HEK293 (cell line): ENCODE data around the gene TBC1D22A.

Experiments used
- CTCF ChIA-PET: fragments of 350-600 bp; formaldehyde crosslinking; extraction: SDS; loops from one replicate; lab custom pipeline; 2021; ENCODE audit warnings: antibody characterized with exemption; lab: Yijun Ruan, JAX
- POLR2A ChIA-PET: fragments of 300-600 bp; formaldehyde crosslinking; extraction: SDS; loops from one replicate; lab custom pipeline; 2020; ENCODE audit warnings: antibody characterized with exemption, inconsistent platforms; lab: Yijun Ruan, JAX
- H3K27ac ChIP-seq: fragments of 200-500 bp; sonication (Bioruptor generic); 2 replicates; pipeline ENCODE4 v1.5.1; 2014; ENCODE audit warnings: low read depth, low read length, control low read depth, inconsistent platforms; ENCODE audit errors: extremely low read depth
- H3K36me3 ChIP-seq, 2 experiments: fragments of 200-500 bp in 1 of 2; sonication (Bioruptor generic) in 1 of 2; 1 replicate in 1 of 2; 2 replicates in 1 of 2; pipeline ENCODE4 v1.5.1; 2014 to 2017; ENCODE audit warnings: inconsistent platforms in 2 of 2, low read length in 2 of 2; ENCODE audit not compliant: control insufficient read depth in 2 of 2, insufficient read depth in 1 of 2
- H3K4me1 ChIP-seq: fragments of 200-500 bp; sonication (Bioruptor generic); 2 replicates; pipeline ENCODE4 v1.5.1; 2014; ENCODE audit warnings: mild to moderate bottlenecking, low read length, inconsistent platforms; ENCODE audit not compliant: control insufficient read depth, insufficient read depth
- H3K4me3 ChIP-seq: 2 replicates; pipeline ENCODE4 v1.5.1; 2011; ENCODE audit warnings: low read depth, mild to moderate bottlenecking, control low read depth, low read length, moderate library complexity
- H3K9me3 ChIP-seq: fragments of 200-500 bp; sonication (Bioruptor generic); 2 replicates; pipeline ENCODE4 v1.5.1; 2014; ENCODE audit warnings: low read depth, low read length, inconsistent platforms; ENCODE audit not compliant: control insufficient read depth, insufficient read depth
- CTCF ChIP-seq: fragments of 450-650 bp; formaldehyde crosslinking; IDR thresholded peaks from 2 replicates; pipeline ENCODE4 v1.5.1; 2016; ENCODE audit warnings: missing biosample characterization, missing genetic modification characterization
- FEZF1 ChIP-seq: fragments of 450-650 bp; formaldehyde crosslinking; IDR thresholded peaks from 2 replicates; pipeline ENCODE4 v1.5.1; 2016; ENCODE audit warnings: missing biosample characterization, missing genetic modification characterization
- GFI1B ChIP-seq: fragments of 450-650 bp; formaldehyde crosslinking; IDR thresholded peaks from 2 replicates; pipeline ENCODE4 v1.5.1; 2016; ENCODE audit warnings: missing biosample characterization, missing genetic modification characterization
- MYNN ChIP-seq: fragments of 450-650 bp; formaldehyde crosslinking; IDR thresholded peaks from 2 replicates; pipeline ENCODE4 v1.5.1; 2016; ENCODE audit warnings: missing biosample characterization, missing genetic modification characterization, borderline replicate concordance
- REPIN1 ChIP-seq: fragments of 450-650 bp; formaldehyde crosslinking; IDR thresholded peaks from 2 replicates; pipeline ENCODE4 v1.5.1; 2017; ENCODE audit warnings: missing biosample characterization, missing genetic modification characterization, low read depth
- ZBTB8A ChIP-seq: fragments of 450-650 bp; formaldehyde crosslinking; IDR thresholded peaks from 2 replicates; pipeline ENCODE4 v1.5.1; 2016; ENCODE audit warnings: missing biosample characterization, missing genetic modification characterization
- ZIC2 ChIP-seq: fragments of 450-650 bp; formaldehyde crosslinking; IDR thresholded peaks from 2 replicates; pipeline ENCODE4 v1.5.1; 2016; ENCODE audit warnings: missing biosample characterization, missing genetic modification characterization
- ZNF274 ChIP-seq, 2 experiments: fragments of 200-500 bp in 1 of 2; fragments of 450-650 bp in 1 of 2; sonication (Bioruptor generic) in 1 of 2; formaldehyde crosslinking in 1 of 2; IDR thresholded peaks; 2 replicates each; pipeline versions ENCODE4 v1.5.1 to v1.6.1; 2014 to 2016; ENCODE audit warnings: borderline replicate concordance in 1 of 2, inconsistent platforms in 1 of 2, low read length in 1 of 2, missing biosample characterization in 1 of 2, missing genetic modification characterization in 1 of 2
- ZNF544 ChIP-seq: fragments of 450-650 bp; formaldehyde crosslinking; IDR thresholded peaks from 2 replicates; pipeline ENCODE4 v1.5.0; 2017; ENCODE audit warnings: missing biosample characterization, missing genetic modification characterization
- ZNF623 ChIP-seq: fragments of 450-650 bp; formaldehyde crosslinking; IDR thresholded peaks from 2 replicates; pipeline ENCODE4 v1.5.1; 2016; ENCODE audit warnings: missing biosample characterization, missing genetic modification characterization
- ZNF624 ChIP-seq: fragments of 450-650 bp; formaldehyde crosslinking; IDR thresholded peaks from 2 replicates; pipeline ENCODE4 v1.5.1; 2017; ENCODE audit warnings: missing biosample characterization, missing genetic modification characterization
- ZNF654 ChIP-seq: fragments of 450-650 bp; formaldehyde crosslinking; IDR thresholded peaks from 2 replicates; pipeline ENCODE4 v1.5.1; 2016; ENCODE audit warnings: low read depth, missing biosample characterization, missing genetic modification characterization
- ZNF768 ChIP-seq: fragments of 450-650 bp; formaldehyde crosslinking; IDR thresholded peaks from 2 replicates; pipeline ENCODE4 v1.5.1; 2018; ENCODE audit warnings: missing biosample characterization, mild to moderate bottlenecking, missing genetic modification characterization
- ZSCAN30 ChIP-seq: fragments of 450-650 bp; IDR thresholded peaks from 2 replicates; pipeline ENCODE4 v1.5.1; 2018; ENCODE audit warnings: missing biosample characterization, mild to moderate bottlenecking, missing genetic modification characterization, moderate library complexity
- TF ChIP-seq, protein P1 (sequence below): fragments of 450-650 bp; formaldehyde crosslinking; IDR thresholded peaks from 2 replicates; pipeline ENCODE4 v1.5.1; 2016; ENCODE audit warnings: missing biosample characterization, missing genetic modification characterization
- TF ChIP-seq, protein P2 (sequence below): fragments of 450-650 bp; formaldehyde crosslinking; IDR thresholded peaks from 2 replicates; pipeline ENCODE4 v1.5.1; 2016; ENCODE audit warnings: missing biosample characterization, missing genetic modification characterization

Gene TBC1D22A

DNA sequence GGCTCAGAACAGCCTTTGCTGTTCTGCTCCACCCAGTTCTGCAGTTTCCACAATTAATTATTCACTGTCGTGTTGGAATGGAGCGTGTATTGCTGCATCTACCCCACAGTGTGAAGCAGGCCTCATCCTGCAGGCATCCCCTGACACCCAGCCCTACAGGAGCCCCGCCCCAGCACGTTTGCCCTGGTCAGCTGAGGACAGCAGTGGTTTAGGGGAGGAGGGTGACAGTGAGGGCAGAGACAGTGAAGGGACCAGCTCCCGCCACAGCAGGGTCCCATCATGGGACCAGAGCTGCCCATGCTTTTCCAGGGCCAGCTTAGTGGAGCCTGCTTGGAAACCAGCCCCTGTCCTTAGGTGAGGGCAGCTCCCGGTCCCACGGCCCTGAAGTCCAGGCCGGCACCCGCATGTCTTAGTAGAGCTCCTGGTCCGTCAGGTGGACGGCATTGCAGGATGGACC lies 273.0 kb downstream of the TBC1D22A start:
- no peaks in the 10 kb centered on the region for H3K4me1 ChIP-seq
- ChIA-PET POLR2A (no interaction called here), CTCF (no interaction called here)
- TF ChIP-seq CTCF = no peak
- peak; percentile 12; the same call in 1 of the 2 replicates for TF ChIP-seq ZIC2 (tag by site-specific recombination)
- no peaks in the 10 kb centered on the region for H3K9me3 ChIP-seq
- H3K4me3 ChIP-seq = no peak overlapping the region
- H3K27ac ChIP-seq = no peak overlapping the region
- no peaks in the 10 kb centered on the region for H3K36me3 ChIP-seq

- POLR2A ChIA-PET = no interaction called here
- no peaks in the 10 kb centered on the region for H3K4me1 ChIP-seq
- CTCF ChIA-PET = no interaction called here
- H3K4me3 ChIP-seq = no peak overlapping the region
- no peaks in the 10 kb centered on the region for H3K9me3 ChIP-seq
- H3K27ac ChIP-seq = no peak overlapping the region
- H3K36me3 ChIP-seq = no peaks in the 10 kb centered on the region
- no peak for TF ChIP-seq REPIN1
- TF ChIP-seq ZIC2 (tag by site-specific recombination) = peak; percentile 39; the same call in 1 of the 2 replicates
- TF ChIP-seq, all 188 proteins: peak for 1
Measured at GRCh38 chr22:47036352-47036751, 273.9 kb downstream of the TBC1D22A start.

DNA sequence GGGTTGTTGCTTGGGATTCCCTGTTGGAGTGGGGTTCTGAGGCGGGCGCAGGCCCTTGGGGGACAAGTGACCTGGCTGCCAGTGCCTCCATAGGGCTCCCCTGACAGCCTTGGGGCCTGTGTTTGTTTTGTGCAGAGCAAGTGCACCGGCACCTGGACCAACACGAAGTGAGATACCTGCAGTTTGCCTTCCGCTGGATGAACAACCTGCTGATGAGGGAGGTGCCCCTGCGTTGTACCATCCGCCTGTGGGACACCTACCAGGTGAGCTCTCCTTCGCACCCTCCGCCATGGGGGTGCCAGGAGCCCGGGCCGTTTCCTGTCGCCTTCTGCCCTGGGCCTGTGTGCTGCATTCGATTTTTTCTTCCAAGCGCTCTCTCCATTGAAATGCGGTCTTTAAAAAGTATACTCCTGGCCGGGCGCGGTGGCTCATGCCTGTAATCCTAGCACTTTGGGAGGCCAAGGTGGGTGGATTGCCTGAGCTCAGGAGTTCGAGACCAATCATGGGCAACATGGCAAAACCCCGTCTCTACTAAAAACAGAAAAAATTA lies 274.6 kb downstream of the TBC1D22A start:
- TF ChIP-seq FEZF1 (no peak), ZBTB8A (tag by site-specific recombination) (no peak), ZNF623 (no peak), GFI1B (tag by site-specific recombination) (no peak), MYNN (tag by site-specific recombination) (no peak), ZNF274 (IDR thresholded peaks at IDR 0.05; ENCODE audit: low read length) (no peak), ZNF274 (tag by site-specific recombination; IDR thresholded peaks at IDR 0.05; ENCODE audit: borderline replicate concordance) (no peak), ZNF544 (tag by site-specific recombination) (no peak), ZNF768 (tag by site-specific recombination) (no peak), ZNF624 (tag by site-specific recombination) (no peak), ZNF654 (tag by site-specific recombination) (no peak), ZSCAN30 (tag by site-specific recombination) (no peak)
- TF ChIP-seq, protein P1, sequence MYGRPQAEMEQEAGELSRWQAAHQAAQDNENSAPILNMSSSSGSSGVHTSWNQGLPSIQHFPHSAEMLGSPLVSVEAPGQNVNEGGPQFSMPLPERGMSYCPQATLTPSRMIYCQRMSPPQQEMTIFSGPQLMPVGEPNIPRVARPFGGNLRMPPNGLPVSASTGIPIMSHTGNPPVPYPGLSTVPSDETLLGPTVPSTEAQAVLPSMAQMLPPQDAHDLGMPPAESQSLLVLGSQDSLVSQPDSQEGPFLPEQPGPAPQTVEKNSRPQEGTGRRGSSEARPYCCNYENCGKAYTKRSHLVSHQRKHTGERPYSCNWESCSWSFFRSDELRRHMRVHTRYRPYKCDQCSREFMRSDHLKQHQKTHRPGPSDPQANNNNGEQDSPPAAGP (tag by site-specific recombination) = no peak
- TF ChIP-seq, protein P2, sequence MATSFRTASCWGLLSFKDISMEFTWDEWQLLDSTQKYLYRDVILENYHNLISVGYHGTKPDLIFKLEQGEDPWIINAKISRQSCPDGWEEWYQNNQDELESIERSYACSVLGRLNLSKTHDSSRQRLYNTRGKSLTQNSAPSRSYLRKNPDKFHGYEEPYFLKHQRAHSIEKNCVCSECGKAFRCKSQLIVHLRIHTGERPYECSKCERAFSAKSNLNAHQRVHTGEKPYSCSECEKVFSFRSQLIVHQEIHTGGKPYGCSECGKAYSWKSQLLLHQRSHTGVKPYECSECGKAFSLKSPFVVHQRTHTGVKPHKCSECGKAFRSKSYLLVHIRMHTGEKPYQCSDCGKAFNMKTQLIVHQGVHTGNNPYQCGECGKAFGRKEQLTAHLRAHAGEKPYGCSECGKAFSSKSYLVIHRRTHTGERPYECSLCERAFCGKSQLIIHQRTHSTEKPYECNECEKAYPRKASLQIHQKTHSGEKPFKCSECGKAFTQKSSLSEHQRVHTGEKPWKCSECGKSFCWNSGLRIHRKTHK (tag by site-specific recombination) = no peak
- H3K36me3 ChIP-seq = no peaks in the 10 kb centered on the region
- POLR2A ChIA-PET = no interaction called here
- CTCF ChIA-PET = interaction anchor here (0.6 kb wide), 1 partner anchor 496 kb away, joined by 3 read pairs; no protein-coding TSS in a partner anchor
- H3K27ac ChIP-seq = no peak overlapping the region
- H3K9me3 ChIP-seq = no peaks in the 10 kb centered on the region
- H3K4me1 ChIP-seq = no peaks in the 10 kb centered on the region
- no peak overlapping the region for H3K4me3 ChIP-seq
